Fibroblast of lung (primary cell): Measurements from ENCODE around the gene HCRT. TPM values are rescaled to one million over a fixed set of nuclear protein-coding genes. Genes with fewer than 3 reads are reported as not detected.
"Not testable (repeated sequence)": the region's sequence is repeated elsewhere in the genome, so short reads cannot be mapped to it uniquely, and the experiment has no call there.

Source experiments
- DNase-seq, 2 donors: peaks; one replicate each; pipeline versions ENCODE4 v3.0.0 to v3.0.0-alpha.2; 2010; ENCODE audit warnings: low read depth in 2 of 2
- H2AFZ ChIP-seq: 2 replicates; pipeline ENCODE4 v1.5.1; 2012; ENCODE audit warnings: low read length, control low read depth, inconsistent platforms
- H3K27ac ChIP-seq: 2 replicates; pipeline ENCODE4 v1.5.1; 2011; ENCODE audit warnings: low read length, control low read depth; ENCODE audit not compliant: insufficient read depth
- H3K27me3 ChIP-seq: 2 replicates; pipeline ENCODE4 v1.5.1; 2011; ENCODE audit warnings: mild to moderate bottlenecking, low read length; ENCODE audit not compliant: control insufficient read depth, insufficient read depth
- H3K36me3 ChIP-seq: 2 replicates; pipeline ENCODE4 v1.5.1; 2011; ENCODE audit warnings: low read length; ENCODE audit not compliant: control insufficient read depth, insufficient read depth
- H3K4me1 ChIP-seq: 2 replicates; pipeline ENCODE4 v1.5.1; 2011; ENCODE audit warnings: low read length; ENCODE audit not compliant: control insufficient read depth, insufficient read depth; ENCODE audit errors: extremely low read depth
- H3K4me2 ChIP-seq: 2 replicates; pipeline ENCODE4 v1.5.1; 2011; ENCODE audit warnings: low read length, control low read depth; ENCODE audit not compliant: insufficient read depth; ENCODE audit errors: extremely low read depth
- H3K4me3 ChIP-seq, 4 experiments: fragments of 200-600 bp in 1 of 4; sonication (generic) in 1 of 4; replicated peaks in 1 of 4; 2 replicates each; pipeline ENCODE4 v1.5.1; 2011 to 2016; ENCODE audit warnings: low read length in 4 of 4, low read depth in 3 of 4, mild to moderate bottlenecking in 3 of 4, control low read depth in 2 of 4, inconsistent platforms in 1 of 4, mixed read lengths in 1 of 4; ENCODE audit not compliant: insufficient read depth in 1 of 4; ENCODE audit errors: control extremely low read depth in 1 of 4
- H3K79me2 ChIP-seq: 2 replicates; pipeline ENCODE4 v1.5.1; 2012; ENCODE audit warnings: mild to moderate bottlenecking, low read length, inconsistent platforms; ENCODE audit not compliant: control insufficient read depth, insufficient read depth
- H3K9ac ChIP-seq: 2 replicates; pipeline ENCODE4 v1.5.1; 2011; ENCODE audit warnings: mild to moderate bottlenecking, low read length, control low read depth; ENCODE audit not compliant: insufficient read depth
- H3K9me3 ChIP-seq: 2 replicates; pipeline ENCODE4 v1.5.1; 2012; ENCODE audit warnings: low read depth, low read length; ENCODE audit not compliant: control insufficient read depth, insufficient read depth
- H4K20me1 ChIP-seq: 2 replicates; pipeline ENCODE4 v1.5.1; 2011; ENCODE audit warnings: low read length; ENCODE audit not compliant: control insufficient read depth, insufficient read depth; ENCODE audit errors: extremely low read depth
- CTCF ChIP-seq, 2 donors: IDR thresholded peaks in 1 of 2; conservative IDR thresholded peaks in 1 of 2; 1 replicate in 1 of 2; 2 replicates in 1 of 2; pipeline ENCODE4 v1.5.1; 2011 to 2012; ENCODE audit warnings: low read length in 2 of 2, control low read depth in 1 of 2, inconsistent platforms in 1 of 2, low read depth in 1 of 2, mild to moderate bottlenecking in 1 of 2
- EZH2 ChIP-seq: IDR thresholded peaks from 2 replicates; pipeline ENCODE4 v1.5.1; 2012; ENCODE audit warnings: low read length, control low read depth, mild to moderate bottlenecking; ENCODE audit errors: missing control alignments
- polyA plus RNA-seq, 2 donors: library from polyadenylated mRNA; depleted of rRNA in 1 of 2; stranded (reverse) in 1 of 2; unstranded in 1 of 2; fragments of >200 nt; gene quantifications; 2 replicates each; pipeline ENCODE4 v1.2.1, GENCODE V29; 2011 to 2012; ENCODE audit warnings: missing spikeins in 1 of 2
- total RNA-seq: library from RNA; depleted of rRNA; stranded (reverse); fragments of >200 nt; gene quantifications from 2 replicates; pipeline ENCODE4 v1.2.1, GENCODE V29; 2014

HCRT gene
- total and polyA plus RNA-seq, 2 donors (not counting 1 experiment from before 2014, with no cell fraction given) = not detected

- no peak for DNase-seq
- no peak for TF ChIP-seq EZH2
- no peak for TF ChIP-seq CTCF (conservative IDR thresholded peaks at IDR 0.05 in 1 of 2, IDR thresholded peaks at IDR 0.05 in 1 of 2; ENCODE audit: low read depth in 1 of 2, low read length in 2 of 2)
- H4K20me1 ChIP-seq = no peaks in the 10 kb centered on the region
- H3K27ac ChIP-seq = no peak overlapping the region
- peaks cover 6% of the 10 kb centered on the region for H3K36me3 ChIP-seq
- no peak overlapping the region for H3K4me3 ChIP-seq
- H3K27me3 ChIP-seq = no peaks in the 10 kb centered on the region
- H3K9ac ChIP-seq = no peak overlapping the region
- no peak overlapping the region for H3K4me2 ChIP-seq
- peaks cover 14% of the 10 kb centered on the region for H3K4me1 ChIP-seq
- no peaks in the 10 kb centered on the region for H3K9me3 ChIP-seq
- H3K79me2 ChIP-seq = peaks cover 65% of the 10 kb centered on the region
- no peak overlapping the region for H2AFZ ChIP-seq
These were observed 43.9 kb downstream of the HCRT start for GRCh38 chr17:42141382-42141781.

GRCh38 chr17:42140690-42141089, 44.6 kb downstream of the HCRT start:
- not testable (repeated sequence) for H3K4me3 ChIP-seq, H3K4me2 ChIP-seq, H3K36me3 ChIP-seq, H3K9me3 ChIP-seq, H4K20me1 ChIP-seq, DNase-seq, H2AFZ ChIP-seq, H3K9ac ChIP-seq, H3K27me3 ChIP-seq, H3K27ac ChIP-seq
- peaks cover 20% of the 10 kb centered on the region for H3K4me1 ChIP-seq
- H3K79me2 ChIP-seq = peaks cover 71% of the 10 kb centered on the region

GRCh38 chr17:42138749-42139492, 46.3 kb downstream of the HCRT start:
- H3K27ac ChIP-seq = peak overlapping the region; percentile 10
- DNase-seq = no peak
- no peaks in the 10 kb centered on the region for H4K20me1 ChIP-seq
- H3K79me2 ChIP-seq = peaks cover 81% of the 10 kb centered on the region
- H3K9ac ChIP-seq = no peak overlapping the region
- TF ChIP-seq EZH2 (no peak), CTCF (conservative IDR thresholded peaks at IDR 0.05 in 1 of 2, IDR thresholded peaks at IDR 0.05 in 1 of 2; ENCODE audit: low read depth in 1 of 2, low read length in 2 of 2) (no peak)
- peaks cover 25% of the 10 kb centered on the region for H3K4me1 ChIP-seq
- H2AFZ ChIP-seq = no peak overlapping the region
- no peaks in the 10 kb centered on the region for H3K9me3 ChIP-seq
- no peaks in the 10 kb centered on the region for H3K27me3 ChIP-seq
- H3K4me3 ChIP-seq = no peak overlapping the region
- H3K4me2 ChIP-seq = no peak overlapping the region
- peaks cover 8% of the 10 kb centered on the region for H3K36me3 ChIP-seq
